Ishikawa (cell line): ENCODE data around the gene PCSK2.

Experiments
- CREB1 ChIP-seq: IDR thresholded peaks from 2 replicates; pipeline ENCODE4 v1.6.1; 2012; ENCODE audit warnings: low read depth
- EGR1 ChIP-seq: IDR thresholded peaks from 2 replicates; pipeline ENCODE4 v1.6.1; 2012
- EP300 ChIP-seq: IDR thresholded peaks from 2 replicates; pipeline ENCODE4 v1.6.1; 2012; ENCODE audit warnings: borderline replicate concordance
- FOXM1 ChIP-seq: IDR thresholded peaks from 2 replicates; pipeline ENCODE4 v1.6.1; 2012; ENCODE audit warnings: low read depth, borderline replicate concordance
- NFIC ChIP-seq: IDR thresholded peaks from 2 replicates; pipeline ENCODE4 v1.6.1; 2012
- RAD21 ChIP-seq: IDR thresholded peaks from 2 replicates; pipeline ENCODE4 v1.6.1; 2012; ENCODE audit warnings: low read depth
- TCF12 ChIP-seq: IDR thresholded peaks from 2 replicates; pipeline ENCODE4 v1.6.1; 2012; ENCODE audit warnings: low read depth
- TEAD4 ChIP-seq: IDR thresholded peaks from 2 replicates; pipeline ENCODE4 v1.6.1; 2012
- TF ChIP-seq, protein P1 (sequence below): IDR thresholded peaks from 2 replicates; pipeline ENCODE4 v1.6.1; 2012; ENCODE audit warnings: low read depth, mild to moderate bottlenecking

DNA sequence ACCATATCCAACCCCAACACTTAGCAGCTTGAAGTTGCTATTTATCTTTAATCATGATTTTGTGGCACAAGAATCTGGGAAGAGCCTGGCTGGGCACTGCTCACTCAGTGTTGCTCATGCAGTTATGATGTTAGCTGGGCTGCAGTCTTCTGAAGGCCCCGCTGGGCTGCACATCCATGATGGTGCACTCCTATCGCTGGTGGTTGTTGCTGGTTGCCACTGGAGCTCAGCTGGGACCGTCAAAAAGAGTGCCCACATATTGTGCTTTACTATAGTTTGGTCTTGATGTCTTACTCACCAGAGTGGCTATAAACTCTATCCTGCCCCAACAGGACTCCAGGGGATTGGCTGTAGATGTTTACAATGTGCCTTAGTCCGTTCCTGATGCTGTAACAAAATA, 137.8 kb downstream of the PCSK2 start:
- TF ChIP-seq TEAD4 (no peak), EP300 (no peak), TCF12 (no peak), CREB1 (no peak), RAD21 (no peak), FOXM1 (no peak), NFIC (no peak), EGR1 (no peak)
- TF ChIP-seq, protein P1, sequence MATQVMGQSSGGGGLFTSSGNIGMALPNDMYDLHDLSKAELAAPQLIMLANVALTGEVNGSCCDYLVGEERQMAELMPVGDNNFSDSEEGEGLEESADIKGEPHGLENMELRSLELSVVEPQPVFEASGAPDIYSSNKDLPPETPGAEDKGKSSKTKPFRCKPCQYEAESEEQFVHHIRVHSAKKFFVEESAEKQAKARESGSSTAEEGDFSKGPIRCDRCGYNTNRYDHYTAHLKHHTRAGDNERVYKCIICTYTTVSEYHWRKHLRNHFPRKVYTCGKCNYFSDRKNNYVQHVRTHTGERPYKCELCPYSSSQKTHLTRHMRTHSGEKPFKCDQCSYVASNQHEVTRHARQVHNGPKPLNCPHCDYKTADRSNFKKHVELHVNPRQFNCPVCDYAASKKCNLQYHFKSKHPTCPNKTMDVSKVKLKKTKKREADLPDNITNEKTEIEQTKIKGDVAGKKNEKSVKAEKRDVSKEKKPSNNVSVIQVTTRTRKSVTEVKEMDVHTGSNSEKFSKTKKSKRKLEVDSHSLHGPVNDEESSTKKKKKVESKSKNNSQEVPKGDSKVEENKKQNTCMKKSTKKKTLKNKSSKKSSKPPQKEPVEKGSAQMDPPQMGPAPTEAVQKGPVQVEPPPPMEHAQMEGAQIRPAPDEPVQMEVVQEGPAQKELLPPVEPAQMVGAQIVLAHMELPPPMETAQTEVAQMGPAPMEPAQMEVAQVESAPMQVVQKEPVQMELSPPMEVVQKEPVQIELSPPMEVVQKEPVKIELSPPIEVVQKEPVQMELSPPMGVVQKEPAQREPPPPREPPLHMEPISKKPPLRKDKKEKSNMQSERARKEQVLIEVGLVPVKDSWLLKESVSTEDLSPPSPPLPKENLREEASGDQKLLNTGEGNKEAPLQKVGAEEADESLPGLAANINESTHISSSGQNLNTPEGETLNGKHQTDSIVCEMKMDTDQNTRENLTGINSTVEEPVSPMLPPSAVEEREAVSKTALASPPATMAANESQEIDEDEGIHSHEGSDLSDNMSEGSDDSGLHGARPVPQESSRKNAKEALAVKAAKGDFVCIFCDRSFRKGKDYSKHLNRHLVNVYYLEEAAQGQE = no peak
